Endothelial cell of umbilical vein (primary cell): ENCODE data around the gene EFS. TPM values are rescaled to one million over a fixed set of nuclear protein-coding genes. Genes with fewer than 3 reads are reported as not detected.

Experiments
- BruUV-seq: library from RNA; stranded (reverse); fragments of 400-500 nt; replicated peaks from 2 replicates; lab custom pipeline; 2021; lab: Mats Ljungman, UMichigan
- CTCF ChIA-PET: fragments of 300-600, 350-600 bp; sonication (Branson Sonifier 250); formaldehyde crosslinking; loops from one replicate; lab custom pipeline; 2021; ENCODE audit warnings: antibody characterized with exemption, inconsistent platforms; lab: Charles Lee
- POLR2A ChIA-PET: fragments of 300-600, 350-600 bp; sonication (Branson Sonifier 250); formaldehyde crosslinking; loops from one replicate; lab custom pipeline; 2021; ENCODE audit warnings: antibody characterized with exemption, inconsistent platforms; lab: Charles Lee
- DNase-seq: peaks from one replicate; pipeline ENCODE4 v3.0.0-alpha.2; 2011; ENCODE audit warnings: low read depth, low spot score
- FAIRE-seq: peaks from 2 replicates; lab custom pipeline; 2011; peaks lifted over from hg19 to GRCh38; lab: Jason Lieb, UNC
- H2AFZ ChIP-seq: 2 replicates; pipeline ENCODE4 v1.6.0; 2012; ENCODE audit warnings: low read depth, low read length, control low read depth, inconsistent platforms
- H3K27ac ChIP-seq: 2 replicates; pipeline ENCODE4 v1.5.1; 2011; ENCODE audit warnings: low read depth, mild to moderate bottlenecking, control low read depth, low read length, moderate library complexity; ENCODE audit not compliant: insufficient read depth
- H3K27me3 ChIP-seq, 2 experiments: 2 replicates each; pipeline versions ENCODE4 v1.6.0 to v1.6.1; 2011; ENCODE audit warnings: low read length in 2 of 2, mixed read lengths in 1 of 2; ENCODE audit not compliant: control insufficient read depth in 2 of 2, insufficient read depth in 2 of 2
- H3K36me3 ChIP-seq, 2 experiments: 2 replicates in 1 of 2; 3 replicates in 1 of 2; pipeline ENCODE4 v1.5.1; 2011; ENCODE audit warnings: low read length in 2 of 2, mild to moderate bottlenecking in 1 of 2, moderate library complexity in 1 of 2; ENCODE audit not compliant: control insufficient read depth in 2 of 2, insufficient read depth in 2 of 2; ENCODE audit errors: extremely low read depth in 1 of 2
- H3K4me1 ChIP-seq: 3 replicates; pipeline ENCODE4 v1.5.1; 2011; ENCODE audit warnings: mild to moderate bottlenecking, low read length; ENCODE audit not compliant: control insufficient read depth, insufficient read depth; ENCODE audit errors: extremely low read depth
- H3K4me2 ChIP-seq: 2 replicates; pipeline ENCODE4 v1.6.1; 2011; ENCODE audit warnings: low read length, control low read depth, mixed read lengths; ENCODE audit not compliant: insufficient read depth
- H3K4me3 ChIP-seq, 3 experiments: fragments of 200-600 bp in 1 of 3; sonication (generic), shearing (Covaris generic) in 1 of 3; replicated peaks in 1 of 3; 2 replicates each; pipeline ENCODE4 v1.5.1; 2011 to 2016; ENCODE audit warnings: control low read depth in 3 of 3, low read length in 3 of 3, mild to moderate bottlenecking in 2 of 3, inconsistent platforms in 1 of 3, low read depth in 1 of 3, moderate library complexity in 1 of 3; ENCODE audit not compliant: insufficient read depth in 1 of 3
- H3K79me2 ChIP-seq: 2 replicates; pipeline ENCODE4 v1.6.0; 2012; ENCODE audit warnings: low read length, inconsistent platforms; ENCODE audit not compliant: control insufficient read depth, insufficient read depth
- H3K9ac ChIP-seq: replicated peaks from 2 replicates; pipeline ENCODE3; 2011; ENCODE audit warnings: low read length, control low read depth; ENCODE audit not compliant: insufficient read depth; ENCODE audit errors: extremely low read depth
- H3K9me1 ChIP-seq: replicated peaks from 3 replicates; pipeline ENCODE4 v1.6.0; 2011; ENCODE audit warnings: mild to moderate bottlenecking, low read length; ENCODE audit not compliant: control insufficient read depth, insufficient read depth; ENCODE audit errors: extremely low read depth
- H3K9me3 ChIP-seq: replicated peaks from 2 replicates; pipeline ENCODE4 v1.5.1; 2012; ENCODE audit warnings: low read length, inconsistent platforms; ENCODE audit not compliant: control insufficient read depth, insufficient read depth
- H4K20me1 ChIP-seq: replicated peaks from 2 replicates; pipeline ENCODE3; 2011; ENCODE audit warnings: mild to moderate bottlenecking, low read length; ENCODE audit not compliant: control insufficient read depth, insufficient read depth; ENCODE audit errors: extremely low read depth
- CTCF ChIP-seq, 2 donors: IDR thresholded peaks; 1 replicate in 1 of 2; 2 replicates in 1 of 2; pipeline ENCODE4 v1.5.1; 2011; ENCODE audit warnings: low read length in 2 of 2, mild to moderate bottlenecking in 2 of 2, moderate library complexity in 2 of 2, control low read depth in 1 of 2, inconsistent platforms in 1 of 2, low read depth in 1 of 2; ENCODE audit not compliant: insufficient read depth in 1 of 2; ENCODE audit errors: extremely low read depth in 1 of 2
- EZH2 ChIP-seq: IDR thresholded peaks from 2 replicates; pipeline ENCODE4 v1.6.1; 2012; ENCODE audit warnings: borderline replicate concordance, low read depth, mild to moderate bottlenecking, moderate library complexity, low read length, inconsistent platforms; ENCODE audit not compliant: severe bottlenecking
- FOS ChIP-seq: IDR thresholded peaks from 2 replicates; pipeline ENCODE4 v1.6.1; 2011; ENCODE audit warnings: mild to moderate bottlenecking, low read length, moderate library complexity, borderline replicate concordance; ENCODE audit not compliant: insufficient read depth
- GATA2 ChIP-seq: IDR thresholded peaks from 2 replicates; pipeline ENCODE4 v1.7.0; 2011; ENCODE audit warnings: low read depth, mild to moderate bottlenecking, moderate library complexity, mixed read lengths, low read length; ENCODE audit not compliant: insufficient read length, insufficient read depth
- MAX ChIP-seq: IDR thresholded peaks from 2 replicates; pipeline ENCODE4 v1.6.1; 2011; ENCODE audit not compliant: insufficient read depth, insufficient read length
- MYC ChIP-seq: IDR thresholded peaks from one replicate; pipeline ENCODE4 v1.6.1; 2011; ENCODE audit warnings: mild to moderate bottlenecking, low read depth, low read length
- POLR2A ChIP-seq: IDR thresholded peaks from 2 replicates; pipeline ENCODE4 v1.6.1; 2012; ENCODE audit warnings: low read depth, mild to moderate bottlenecking, control low read depth, low read length
- POLR2AphosphoS5 ChIP-seq: IDR thresholded peaks from 2 replicates; pipeline ENCODE4 v1.6.1; 2012; ENCODE audit warnings: low read depth, mild to moderate bottlenecking, control low read depth, low read length, moderate library complexity; ENCODE audit not compliant: insufficient read depth
- dilution Hi-C: fragments of 300-500 bp; cut with MboI; formaldehyde crosslinking; loops from one replicate; pipeline ENCODE4 v1.15.0; 2019; ENCODE audit warnings: low sequenced_read_pairs; ENCODE audit not compliant: extremely low pct_ligation_motif_present
- intact Hi-C: fragments of 100-400 bp; cut with micrococcal nuclease; formaldehyde crosslinking; loops from one replicate; pipeline ENCODE4 v1.10.0; 2022
- polyA plus RNA-seq, 4 experiments: library from polyadenylated mRNA; depleted of rRNA in 3 of 4; stranded (reverse) in 3 of 4; unstranded in 1 of 4; fragments of >200 nt; gene quantifications; 2 replicates each; pipeline versions ENCODE4 v1.2.1 to v1.2.3, GENCODE V29; 2011 to 2012; ENCODE audit warnings: missing spikeins in 1 of 4
- total RNA-seq: library from RNA; stranded (reverse); gene quantifications from 2 replicates; pipeline ENCODE4 v1.2.3, GENCODE V29; 2021

EFS gene
- total and polyA plus RNA-seq, 2 donors (not counting 3 experiments of a cell fraction or from before 2014, with no cell fraction given) = 0.03 to 0.13 TPM

DNA sequence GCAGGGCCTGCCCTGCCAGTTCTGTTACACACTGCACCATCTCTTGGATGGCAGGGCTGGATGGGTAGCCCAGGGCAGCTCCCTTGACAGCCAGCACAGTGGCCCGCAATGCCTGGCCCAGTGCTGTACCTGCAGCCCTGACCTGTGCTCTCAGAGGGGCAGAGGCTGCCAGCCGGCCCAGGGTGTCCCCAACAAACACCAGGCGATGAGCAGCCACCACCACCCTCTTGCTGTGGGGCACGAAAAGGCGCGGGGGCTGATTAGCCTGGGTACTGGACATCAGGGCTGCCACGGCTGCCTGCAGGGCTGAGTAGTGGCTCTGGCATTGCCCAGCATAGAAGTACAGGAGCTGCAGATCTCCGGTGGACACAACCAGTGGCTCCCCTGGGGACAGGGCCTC, 7.7 kb downstream of the EFS start:
- no TSS peak for BruUV-seq
- POLR2A ChIA-PET = no interaction called here
- H3K36me3 ChIP-seq = no peaks in the 10 kb centered on the region
- H3K4me3 ChIP-seq = no peak overlapping the region
- FAIRE-seq = no peak
- no peaks in the 10 kb centered on the region for H3K9me1 ChIP-seq
- H3K79me2 ChIP-seq = no peaks in the 10 kb centered on the region
- H3K9me3 ChIP-seq = no peaks in the 10 kb centered on the region
- no peak overlapping the region for H3K27ac ChIP-seq
- H4K20me1 ChIP-seq = no peaks in the 10 kb centered on the region
- dilution Hi-C loops = no loop called here
- H3K27me3 ChIP-seq = peaks cover 17 to 23% of the 10 kb centered on the region in 2 experiments
- CTCF ChIA-PET = no interaction called here
- no peak overlapping the region for H2AFZ ChIP-seq
- no peaks in the 10 kb centered on the region for H3K4me1 ChIP-seq
- intact Hi-C loops = no loop called here
- no peak overlapping the region for H3K4me2 ChIP-seq
- no peak for TF ChIP-seq POLR2AphosphoS5
- no peak for TF ChIP-seq GATA2
- TF ChIP-seq MYC = no peak
- no peak for TF ChIP-seq POLR2A
- TF ChIP-seq EZH2 = no peak
- TF ChIP-seq FOS = no peak
- TF ChIP-seq CTCF (IDR thresholded peaks at IDR 0.05; ENCODE audit: extremely low read depth in 1 of 2, insufficient read depth in 1 of 2, low read depth in 1 of 2, low read length in 2 of 2) = no peak
- no peak for TF ChIP-seq MAX
- no peak overlapping the region for H3K9ac ChIP-seq
- DNase-seq = no peak
